Dedifferentiated amniotic fluid mesenchymal stem cell (primary cell): ENCODE data around the gene RAB3A.
"Not testable (repeated sequence)": the region's sequence is repeated elsewhere in the genome, so short reads cannot be mapped to it uniquely, and the experiment has no call there.

Source experiments
- DNase-seq: peaks from one replicate; pipeline ENCODE4 v3.0.0-alpha.2; 2016; ENCODE audit errors: extremely low spot score

Gene RAB3A

GRCh38 chr19:18223860-18224524 lies 20.1 kb upstream of the RAB3A start:
- no peak for DNase-seq

- no peak for DNase-seq
Observed at GRCh38 chr19:18221815-18222725, 18.2 kb upstream of the RAB3A start.

GRCh38 chr19:18220632-18221275 lies 16.9 kb upstream of the RAB3A start:
- no peak for DNase-seq

- no peak for DNase-seq
Observed at GRCh38 chr19:18219911-18220631, 16.2 kb upstream of the RAB3A start.

- no peak for DNase-seq
Observed at GRCh38 chr19:18218600-18218999, 14.8 kb upstream of the RAB3A start.

GRCh38 chr19:18218159-18218558 lies 14.3 kb upstream of the RAB3A start:
- DNase-seq: no peak

GRCh38 chr19:18216789-18217188 lies 12.9 kb upstream of the RAB3A start:
- DNase-seq: no peak

- DNase-seq: no peak
Observed at GRCh38 chr19:18214779-18215433, 11.1 kb upstream of the RAB3A start.

GRCh38 chr19:18211683-18212082 lies 7.8 kb upstream of the RAB3A start:
- no peak for DNase-seq

GRCh38 chr19:18209912-18210311 lies 6.1 kb upstream of the RAB3A start:
- DNase-seq: not testable (repeated sequence)

- no peak for DNase-seq
Observed at GRCh38 chr19:18208098-18208951, 4.5 kb upstream of the RAB3A start.

GRCh38 chr19:18206018-18206417 lies 2.2 kb upstream of the RAB3A start:
- DNase-seq: no peak

GRCh38 chr19:18205200-18205892 lies 1.5 kb upstream of the RAB3A start:
- peak; percentile 55 for DNase-seq

- DNase-seq: no peak
Observed at GRCh38 chr19:18204394-18205199, 755 bp upstream of the RAB3A start.

GRCh38 chr19:18203408-18203862 lies 407 bp downstream of the RAB3A start:
- no peak for DNase-seq

- DNase-seq: no peak
Observed at GRCh38 chr19:18202778-18203407, 949 bp downstream of the RAB3A start.

GRCh38 chr19:18202397-18202777 lies 1.5 kb downstream of the RAB3A start:
- DNase-seq: no peak

- no peak for DNase-seq
Observed at GRCh38 chr19:18198374-18198773, 5.5 kb downstream of the RAB3A start.
